OCI-LY3 (cell line): ENCODE data around the gene GCM1.

ENCODE experiments used
- EZH2phosphoT487 ChIP-seq: fragments of 200-600 bp; shearing (Covaris generic); IDR thresholded peaks from 2 replicates; pipeline ENCODE4 v1.6.1; 2018; ENCODE audit warnings: antibody characterized with exemption, mixed run types, low read depth
- TF ChIP-seq, protein P1 (sequence below): fragments of 200-600, 300-600 bp; sonication (generic); IDR thresholded peaks from 2 replicates; pipeline ENCODE4 v1.5.1; 2014; ENCODE audit warnings: antibody characterized with exemption, low read length, low read depth

- TF ChIP-seq, protein P1, sequence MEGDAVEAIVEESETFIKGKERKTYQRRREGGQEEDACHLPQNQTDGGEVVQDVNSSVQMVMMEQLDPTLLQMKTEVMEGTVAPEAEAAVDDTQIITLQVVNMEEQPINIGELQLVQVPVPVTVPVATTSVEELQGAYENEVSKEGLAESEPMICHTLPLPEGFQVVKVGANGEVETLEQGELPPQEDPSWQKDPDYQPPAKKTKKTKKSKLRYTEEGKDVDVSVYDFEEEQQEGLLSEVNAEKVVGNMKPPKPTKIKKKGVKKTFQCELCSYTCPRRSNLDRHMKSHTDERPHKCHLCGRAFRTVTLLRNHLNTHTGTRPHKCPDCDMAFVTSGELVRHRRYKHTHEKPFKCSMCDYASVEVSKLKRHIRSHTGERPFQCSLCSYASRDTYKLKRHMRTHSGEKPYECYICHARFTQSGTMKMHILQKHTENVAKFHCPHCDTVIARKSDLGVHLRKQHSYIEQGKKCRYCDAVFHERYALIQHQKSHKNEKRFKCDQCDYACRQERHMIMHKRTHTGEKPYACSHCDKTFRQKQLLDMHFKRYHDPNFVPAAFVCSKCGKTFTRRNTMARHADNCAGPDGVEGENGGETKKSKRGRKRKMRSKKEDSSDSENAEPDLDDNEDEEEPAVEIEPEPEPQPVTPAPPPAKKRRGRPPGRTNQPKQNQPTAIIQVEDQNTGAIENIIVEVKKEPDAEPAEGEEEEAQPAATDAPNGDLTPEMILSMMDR = no peak
- TF ChIP-seq EZH2phosphoT487 = no peak
These were observed 33.5 kb downstream of the GCM1 start for GRCh38 chr6:53115113-53115512.
